VCaP (cell line): ENCODE results near the gene TMEM221.

Experiments
- H3K27ac ChIP-seq: fragments of 450-650 bp; 2 replicates; pipeline ENCODE4 v1.5.1; 2017
- TF ChIP-seq, protein P1 (sequence below): fragments of 450-650 bp; conservative IDR thresholded peaks from 2 replicates; pipeline ENCODE4 v1.5.1; 2017; ENCODE audit warnings: mild to moderate bottlenecking, moderate library complexity

The TMEM221 gene

GRCh38 chr19:17460372-17461230 lies 12.1 kb upstream of the TMEM221 start, which contains the start of gene NXNL1:
Gene NXNL1, minus strand, starts transcription at chr19:17460926. Its CDS starts 57 bp downstream, at chr19:17460869.
- H3K27ac ChIP-seq = no peak within 1 kb of the TSS

GRCh38 chr19:17458970-17459369 lies 10.5 kb upstream of the TMEM221 start:
- TF ChIP-seq, protein P1, sequence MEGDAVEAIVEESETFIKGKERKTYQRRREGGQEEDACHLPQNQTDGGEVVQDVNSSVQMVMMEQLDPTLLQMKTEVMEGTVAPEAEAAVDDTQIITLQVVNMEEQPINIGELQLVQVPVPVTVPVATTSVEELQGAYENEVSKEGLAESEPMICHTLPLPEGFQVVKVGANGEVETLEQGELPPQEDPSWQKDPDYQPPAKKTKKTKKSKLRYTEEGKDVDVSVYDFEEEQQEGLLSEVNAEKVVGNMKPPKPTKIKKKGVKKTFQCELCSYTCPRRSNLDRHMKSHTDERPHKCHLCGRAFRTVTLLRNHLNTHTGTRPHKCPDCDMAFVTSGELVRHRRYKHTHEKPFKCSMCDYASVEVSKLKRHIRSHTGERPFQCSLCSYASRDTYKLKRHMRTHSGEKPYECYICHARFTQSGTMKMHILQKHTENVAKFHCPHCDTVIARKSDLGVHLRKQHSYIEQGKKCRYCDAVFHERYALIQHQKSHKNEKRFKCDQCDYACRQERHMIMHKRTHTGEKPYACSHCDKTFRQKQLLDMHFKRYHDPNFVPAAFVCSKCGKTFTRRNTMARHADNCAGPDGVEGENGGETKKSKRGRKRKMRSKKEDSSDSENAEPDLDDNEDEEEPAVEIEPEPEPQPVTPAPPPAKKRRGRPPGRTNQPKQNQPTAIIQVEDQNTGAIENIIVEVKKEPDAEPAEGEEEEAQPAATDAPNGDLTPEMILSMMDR = no peak
- H3K27ac ChIP-seq = no peak overlapping the region

More at GRCh38 chr19:17460372-17461230, 12.1 kb upstream of the TMEM221 start, which contains the start of gene NXNL1:
- TF ChIP-seq, protein P1 = no peak

GRCh38 chr19:17457616-17458015 lies 9.1 kb upstream of the TMEM221 start:
- TF ChIP-seq, protein P1 = no peak
- H3K27ac ChIP-seq = no peak overlapping the region

- TF ChIP-seq, protein P1 = no peak
- H3K27ac ChIP-seq = no peak overlapping the region
Measured at GRCh38 chr19:17456127-17456526, 7.7 kb upstream of the TMEM221 start.

- TF ChIP-seq, protein P1 = no peak
- no peak overlapping the region for H3K27ac ChIP-seq
Measured at GRCh38 chr19:17455308-17456123, 7.0 kb upstream of the TMEM221 start.

GRCh38 chr19:17454576-17455071 lies 6.2 kb upstream of the TMEM221 start:
- H3K27ac ChIP-seq = no peak overlapping the region
- TF ChIP-seq, protein P1 = no peak

DNA sequence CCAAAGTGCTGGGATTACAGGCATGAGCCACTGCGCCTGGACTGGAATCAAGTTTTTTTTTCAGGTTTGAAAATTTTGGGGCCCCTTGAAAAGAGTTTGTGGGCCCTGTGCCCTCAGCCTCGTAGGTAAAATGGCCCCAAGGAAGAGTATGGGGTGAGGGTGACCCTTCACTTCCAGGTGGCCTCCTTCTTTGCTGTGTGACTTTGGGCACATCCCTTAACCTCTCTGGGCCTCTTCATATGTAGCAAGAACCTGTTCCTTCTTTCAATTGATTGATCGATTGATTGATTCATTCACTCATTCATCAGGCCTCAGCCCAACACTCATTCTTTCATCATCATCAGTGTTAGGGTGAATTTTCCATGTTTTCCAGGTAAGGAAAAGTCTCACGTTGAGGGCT lies 3.4 kb upstream of the TMEM221 start:
- no peak overlapping the region for H3K27ac ChIP-seq

More for the DNA sequence above, 3.4 kb upstream of the TMEM221 start:
- TF ChIP-seq, protein P1 = no peak
